Brain microvascular endothelial cell (primary cell): ENCODE measurements around the gene SLC25A17.

ENCODE experiments used
- DNase-seq: peaks from one replicate; pipeline ENCODE4 v3.0.0-alpha.2; 2020
- H3K27ac ChIP-seq: fragments of 250-450 bp; sonication (Bioruptor Pico); 2 replicates; pipeline ENCODE4 v1.5.1; 2020; ENCODE audit warnings: mild to moderate bottlenecking, moderate library complexity
- H3K27me3 ChIP-seq: fragments of 250-450 bp; sonication (Bioruptor Pico); replicated peaks from 2 replicates; pipeline ENCODE4 v1.5.1; 2020; ENCODE audit warnings: mild to moderate bottlenecking
- H3K36me3 ChIP-seq: fragments of 250-450 bp; sonication (Bioruptor Pico); replicated peaks from 2 replicates; pipeline ENCODE4 v1.5.1; 2020; ENCODE audit warnings: mild to moderate bottlenecking
- H3K4me3 ChIP-seq: 2 replicates; pipeline ENCODE4 v1.5.1; 2011; ENCODE audit warnings: low read depth, mild to moderate bottlenecking, control low read depth, low read length, moderate library complexity
- in situ Hi-C: cut with HindIII; loops from 2 replicates; pipeline ENCODE4 v1.10.0; 2017; ENCODE audit warnings: low sequenced_read_pairs, low pct_ligation_motif_present
- TF ChIP-seq, protein P1 (sequence below): IDR thresholded peaks from 2 replicates; pipeline ENCODE4 v1.5.1; 2011; ENCODE audit warnings: low read depth, mild to moderate bottlenecking, moderate library complexity, low read length, control low read depth, inconsistent platforms; ENCODE audit errors: missing control alignments

Gene SLC25A17

DNA sequence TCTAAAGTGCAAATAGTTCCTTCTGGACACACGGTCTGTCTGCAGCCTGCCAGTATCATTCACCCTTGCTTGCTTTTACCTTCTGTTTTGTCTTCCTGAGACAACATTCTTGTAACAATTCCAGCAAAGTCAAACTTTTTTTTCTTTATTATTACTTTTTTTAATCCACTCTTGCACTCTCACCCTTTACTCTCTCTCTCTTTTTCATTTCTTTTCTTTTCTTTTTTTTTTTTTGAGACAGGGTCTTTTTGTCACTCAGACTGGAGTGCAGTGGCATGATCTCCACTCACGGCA is 86.2 kb downstream of the SLC25A17 start:
- in situ Hi-C loops, result no loop called here
- TF ChIP-seq, protein P1, sequence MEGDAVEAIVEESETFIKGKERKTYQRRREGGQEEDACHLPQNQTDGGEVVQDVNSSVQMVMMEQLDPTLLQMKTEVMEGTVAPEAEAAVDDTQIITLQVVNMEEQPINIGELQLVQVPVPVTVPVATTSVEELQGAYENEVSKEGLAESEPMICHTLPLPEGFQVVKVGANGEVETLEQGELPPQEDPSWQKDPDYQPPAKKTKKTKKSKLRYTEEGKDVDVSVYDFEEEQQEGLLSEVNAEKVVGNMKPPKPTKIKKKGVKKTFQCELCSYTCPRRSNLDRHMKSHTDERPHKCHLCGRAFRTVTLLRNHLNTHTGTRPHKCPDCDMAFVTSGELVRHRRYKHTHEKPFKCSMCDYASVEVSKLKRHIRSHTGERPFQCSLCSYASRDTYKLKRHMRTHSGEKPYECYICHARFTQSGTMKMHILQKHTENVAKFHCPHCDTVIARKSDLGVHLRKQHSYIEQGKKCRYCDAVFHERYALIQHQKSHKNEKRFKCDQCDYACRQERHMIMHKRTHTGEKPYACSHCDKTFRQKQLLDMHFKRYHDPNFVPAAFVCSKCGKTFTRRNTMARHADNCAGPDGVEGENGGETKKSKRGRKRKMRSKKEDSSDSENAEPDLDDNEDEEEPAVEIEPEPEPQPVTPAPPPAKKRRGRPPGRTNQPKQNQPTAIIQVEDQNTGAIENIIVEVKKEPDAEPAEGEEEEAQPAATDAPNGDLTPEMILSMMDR, result no peak
- Histone ChIP-seq H3K27ac (no peak overlapping the region), H3K27me3 (no peaks in the 10 kb centered on the region), H3K4me3 (no peak overlapping the region), H3K36me3 (no peaks in the 10 kb centered on the region)
- no peak for DNase-seq

DNA sequence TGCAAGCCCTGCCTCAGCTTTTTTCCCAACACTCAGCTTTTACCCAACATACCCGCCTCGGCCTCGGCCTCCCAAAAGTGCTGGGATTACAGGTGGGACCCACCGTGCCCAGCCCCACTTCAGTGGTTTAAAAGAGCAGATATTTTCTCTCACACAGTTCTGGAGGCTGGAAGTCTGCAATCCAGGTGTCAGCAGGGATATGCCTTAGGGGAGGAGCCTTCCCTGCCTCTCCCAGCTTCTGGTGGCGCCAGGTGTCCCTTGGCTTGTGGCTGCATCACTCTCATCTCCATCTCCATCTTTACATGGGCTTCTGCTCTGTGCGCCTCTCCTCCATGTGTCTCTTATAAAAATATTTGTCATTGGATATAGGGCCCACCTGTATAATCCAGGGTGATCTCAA is 89.9 kb downstream of the SLC25A17 start:
- H3K27ac ChIP-seq, result no peak overlapping the region
- TF ChIP-seq, protein P1, result no peak
- DNase-seq, result no peak
- no peaks in the 10 kb centered on the region for H3K27me3 ChIP-seq
- in situ Hi-C loops, result no loop called here
- H3K4me3 ChIP-seq, result no peak overlapping the region
- no peaks in the 10 kb centered on the region for H3K36me3 ChIP-seq

DNA sequence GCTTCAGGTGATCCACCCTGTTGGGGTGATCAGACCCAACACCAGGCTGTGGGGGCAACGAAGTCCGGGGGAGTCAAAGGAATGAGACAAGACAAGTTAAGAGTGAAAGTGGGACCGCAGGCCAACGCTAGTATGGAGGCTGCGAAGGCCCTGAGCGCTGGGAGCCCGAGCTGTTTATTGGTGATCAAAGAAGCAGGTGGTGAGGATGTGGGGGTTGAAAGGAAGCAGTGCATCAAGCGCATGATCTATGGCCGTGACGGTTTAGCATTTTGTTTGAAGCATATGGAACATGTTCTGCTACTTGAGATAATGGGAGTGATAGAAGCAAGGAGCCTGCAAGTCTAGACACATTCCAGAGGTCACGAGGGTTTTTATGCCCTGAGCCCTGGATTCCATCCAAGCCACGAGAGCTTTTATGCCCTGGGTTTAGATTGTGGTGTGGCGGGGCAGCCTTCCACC is 90.4 kb downstream of the SLC25A17 start:
- Histone ChIP-seq H3K36me3 (no peaks in the 10 kb centered on the region), H3K27ac (no peak overlapping the region), H3K4me3 (no peak overlapping the region), H3K27me3 (no peaks in the 10 kb centered on the region)
- TF ChIP-seq, protein P1, result no peak
- in situ Hi-C loops, result no loop called here
- no peak for DNase-seq

DNA sequence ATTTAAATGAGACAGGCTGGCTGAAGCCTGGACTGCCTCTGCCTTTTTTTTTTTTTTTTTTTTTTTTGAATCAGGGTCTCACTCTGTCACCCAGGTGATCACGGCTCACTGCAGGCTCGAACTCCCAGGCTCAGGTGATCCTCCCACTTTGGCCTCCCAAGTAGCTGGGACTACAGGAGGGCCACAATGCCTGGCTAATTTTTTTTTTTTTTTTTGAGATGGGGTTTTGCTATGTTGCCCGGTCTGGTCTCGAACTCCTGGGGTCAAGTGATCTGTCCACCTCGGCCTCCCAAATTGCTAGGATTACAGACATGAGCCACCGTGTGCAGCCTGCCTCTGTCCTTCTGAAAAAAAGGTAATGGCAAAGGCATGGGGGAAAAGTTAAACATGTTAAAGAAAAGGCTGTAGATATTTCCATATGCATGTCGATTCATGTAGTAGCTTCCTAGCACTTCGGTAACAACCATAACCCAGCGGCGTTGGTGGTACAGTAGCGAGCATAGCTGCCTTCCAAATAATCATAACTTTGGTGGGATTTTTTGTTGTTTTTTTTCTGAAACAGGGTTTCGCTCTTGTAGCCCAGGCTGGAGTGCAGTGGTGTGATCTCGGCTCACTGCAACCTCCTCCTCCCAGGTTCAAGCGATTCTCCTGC is 91.1 kb downstream of the SLC25A17 start:
- in situ Hi-C loops, result no loop called here
- no peaks in the 10 kb centered on the region for H3K27me3 ChIP-seq
- no peak for DNase-seq
- H3K27ac ChIP-seq, result no peak overlapping the region
- TF ChIP-seq, protein P1, result no peak
- no peak overlapping the region for H3K4me3 ChIP-seq
- H3K36me3 ChIP-seq, result no peaks in the 10 kb centered on the region

DNA sequence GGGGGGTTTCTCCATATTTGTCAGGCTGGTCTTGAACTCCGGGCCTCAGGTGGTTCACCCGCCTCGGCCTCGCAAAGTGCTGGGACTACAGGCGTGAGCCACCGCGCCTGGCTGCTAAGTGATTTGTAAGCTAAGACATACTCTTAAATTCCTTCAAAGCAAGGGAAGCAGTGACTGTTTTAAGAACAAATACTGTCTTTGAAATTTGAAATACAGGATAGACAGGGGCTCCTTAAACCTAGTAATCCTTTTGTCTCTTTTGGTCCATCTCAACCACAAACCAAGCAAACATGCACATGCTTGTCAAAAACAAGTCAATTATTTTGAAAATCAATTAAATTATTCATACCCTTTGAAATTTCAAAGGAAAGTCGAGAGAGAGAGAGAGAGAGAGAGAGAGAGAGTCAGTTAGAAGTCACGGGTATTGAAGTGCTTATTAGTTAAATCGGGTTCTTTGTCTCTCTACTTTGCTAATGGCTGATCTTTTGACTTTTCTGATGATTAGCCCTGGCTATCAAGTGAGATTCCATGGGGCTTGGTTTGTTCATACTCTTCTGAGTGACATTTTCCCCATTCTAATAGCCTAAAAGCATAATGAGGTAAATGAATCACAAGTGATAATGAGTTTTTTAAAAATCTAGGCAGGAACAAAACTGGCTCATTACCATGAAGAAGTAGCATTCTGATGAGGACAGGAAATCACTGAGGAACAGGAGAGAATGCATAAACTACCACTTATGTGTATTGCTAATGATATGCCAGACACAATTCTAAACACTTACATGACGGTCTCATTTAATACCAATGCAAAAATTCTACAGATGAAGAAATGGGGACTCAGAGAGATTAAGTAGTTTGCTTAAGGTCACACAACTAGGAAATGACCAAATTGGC is 91.8 kb downstream of the SLC25A17 start:
- H3K27ac ChIP-seq, result no peak overlapping the region
- H3K27me3 ChIP-seq, result no peaks in the 10 kb centered on the region
- H3K4me3 ChIP-seq, result no peak overlapping the region
- no peak for DNase-seq
- TF ChIP-seq, protein P1, result no peak
- no peaks in the 10 kb centered on the region for H3K36me3 ChIP-seq
- in situ Hi-C loops, result no loop called here
